ENCODE measurements around the gene CPEB3. TPM values are rescaled to one million over a fixed set of nuclear protein-coding genes. Genes with fewer than 3 reads are reported as not detected.

CPEB3 gene
- total and polyA plus RNA-seq, 12 donors, result 1.6 to 13.4 (median 6.1) TPM

DNA sequence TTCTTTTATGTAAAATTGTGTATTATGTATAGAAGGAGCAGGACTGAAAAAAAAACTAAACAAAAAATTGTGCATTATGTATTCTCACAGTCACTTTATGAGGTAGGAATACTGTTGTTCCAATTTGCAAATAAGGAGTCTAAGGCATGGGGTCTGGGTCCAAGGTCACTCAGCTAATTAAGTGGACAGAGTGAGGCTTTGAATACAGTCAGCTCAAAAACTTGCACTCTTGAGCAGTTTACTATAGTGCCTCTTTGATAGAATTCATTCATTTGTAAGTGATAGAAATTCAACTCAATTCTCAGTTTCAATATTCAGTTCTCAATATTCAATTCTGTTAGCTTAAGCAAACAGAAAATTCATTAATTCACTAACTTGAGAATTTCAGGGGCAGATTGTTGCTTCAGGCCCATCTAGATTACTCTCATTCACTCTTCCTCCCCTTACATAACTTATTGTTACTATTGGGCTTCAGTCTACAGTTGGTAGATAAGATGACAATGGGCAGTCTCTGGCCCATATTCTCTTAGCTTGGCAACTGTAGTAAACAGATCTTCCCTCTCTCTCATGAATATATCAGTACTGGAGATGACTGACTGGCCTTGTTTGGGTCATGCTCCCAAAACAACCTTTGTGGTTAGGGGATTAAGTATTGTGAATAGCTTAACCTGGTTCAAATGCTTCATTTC lies 280.7 kb downstream of the CPEB3 start:
- Histone ChIP-seq H3K9me3 (replicated peaks in 1 of 3) (no peaks in the 10 kb centered on the region), H3K4me3 (no peak overlapping the region), H3K36me3 (replicated peaks in 1 of 2) (peaks cover 0 to 41% of the 10 kb centered on the region in 2 donors), H3K4me1 (replicated peaks in 1 of 2) (no peaks in the 10 kb centered on the region), H3K27me3 (no peaks in the 10 kb centered on the region), H3K27ac (no peak overlapping the region)
- TF ChIP-seq, protein P1, sequence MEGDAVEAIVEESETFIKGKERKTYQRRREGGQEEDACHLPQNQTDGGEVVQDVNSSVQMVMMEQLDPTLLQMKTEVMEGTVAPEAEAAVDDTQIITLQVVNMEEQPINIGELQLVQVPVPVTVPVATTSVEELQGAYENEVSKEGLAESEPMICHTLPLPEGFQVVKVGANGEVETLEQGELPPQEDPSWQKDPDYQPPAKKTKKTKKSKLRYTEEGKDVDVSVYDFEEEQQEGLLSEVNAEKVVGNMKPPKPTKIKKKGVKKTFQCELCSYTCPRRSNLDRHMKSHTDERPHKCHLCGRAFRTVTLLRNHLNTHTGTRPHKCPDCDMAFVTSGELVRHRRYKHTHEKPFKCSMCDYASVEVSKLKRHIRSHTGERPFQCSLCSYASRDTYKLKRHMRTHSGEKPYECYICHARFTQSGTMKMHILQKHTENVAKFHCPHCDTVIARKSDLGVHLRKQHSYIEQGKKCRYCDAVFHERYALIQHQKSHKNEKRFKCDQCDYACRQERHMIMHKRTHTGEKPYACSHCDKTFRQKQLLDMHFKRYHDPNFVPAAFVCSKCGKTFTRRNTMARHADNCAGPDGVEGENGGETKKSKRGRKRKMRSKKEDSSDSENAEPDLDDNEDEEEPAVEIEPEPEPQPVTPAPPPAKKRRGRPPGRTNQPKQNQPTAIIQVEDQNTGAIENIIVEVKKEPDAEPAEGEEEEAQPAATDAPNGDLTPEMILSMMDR (IDR thresholded peaks at IDR 0.05), result no peak
- TF ChIP-seq POLR2A (IDR thresholded peaks at IDR 0.05), result no peak
- DNase-seq, result no peak
- intact Hi-C loops (cut with DNase I), result no loop called here

DNA sequence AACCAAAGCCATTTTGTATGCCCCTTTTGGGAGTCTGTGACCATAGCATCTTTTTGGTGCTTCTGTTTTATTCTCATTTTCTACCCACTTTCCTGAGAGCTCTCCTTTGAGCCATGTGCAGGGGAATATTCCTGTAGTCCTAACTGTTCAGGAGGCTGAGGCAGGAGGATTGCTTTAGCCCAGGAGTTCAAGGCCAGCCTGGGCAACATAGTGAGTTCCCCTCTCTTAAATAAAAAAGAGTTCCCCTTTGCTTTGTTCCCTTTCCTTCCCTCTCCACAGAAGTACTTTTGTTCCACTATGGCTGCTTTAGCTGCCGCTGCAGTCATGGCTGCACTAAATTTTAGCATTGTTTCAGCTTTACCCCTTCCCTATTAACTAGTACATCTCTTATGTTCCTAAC lies 281.4 kb downstream of the CPEB3 start:
- Histone ChIP-seq H3K27me3 (no peaks in the 10 kb centered on the region), H3K36me3 (replicated peaks in 1 of 2) (peaks cover 0 to 34% of the 10 kb centered on the region in 2 donors), H3K27ac (no peak overlapping the region), H3K4me3 (no peak overlapping the region), H3K4me1 (replicated peaks in 1 of 2) (no peaks in the 10 kb centered on the region), H3K9me3 (replicated peaks in 1 of 3) (no peaks in the 10 kb centered on the region)
- WGBS, 4 donors, result 93 to 100% (median 96%) methylated on average over 1 of the region's 1 CpG
- no peak for DNase-seq
- TF ChIP-seq, protein P1 (IDR thresholded peaks at IDR 0.05), result no peak
- no peak for TF ChIP-seq POLR2A (IDR thresholded peaks at IDR 0.05)
- intact Hi-C loops (cut with DNase I), result no loop called here

GRCh38 chr10:92005978-92006377 lies 284.9 kb downstream of the CPEB3 start:
- Histone ChIP-seq H3K27ac (no peak overlapping the region), H3K4me1 (replicated peaks in 1 of 2) (no peaks in the 10 kb centered on the region), H3K4me3 (no peak overlapping the region), H3K9me3 (replicated peaks in 1 of 3) (no peaks in the 10 kb centered on the region), H3K27me3 (no peaks in the 10 kb centered on the region), H3K36me3 (replicated peaks in 1 of 2) (peaks cover 0 to 22% of the 10 kb centered on the region in 2 donors)
- no peak for TF ChIP-seq POLR2A (IDR thresholded peaks at IDR 0.05)
- TF ChIP-seq, protein P1 (IDR thresholded peaks at IDR 0.05), result no peak
- intact Hi-C loops (cut with DNase I), result no loop called here
- 94 to 100% (median 95%) methylated on average over 1 of the region's 1 CpG for WGBS, 4 donors
- no peak for DNase-seq

GRCh38 chr10:92003258-92003657 lies 287.6 kb downstream of the CPEB3 start:
- 77 to 93% (median 85%) methylated on average over 2 of the region's 2 CpGs for WGBS, 4 donors
- H3K4me1 ChIP-seq (replicated peaks in 1 of 2), result no peaks in the 10 kb centered on the region
- H3K36me3 ChIP-seq (replicated peaks in 1 of 2), result peaks cover 0 to 11% of the 10 kb centered on the region in 2 donors
- TF ChIP-seq, protein P1 (IDR thresholded peaks at IDR 0.05), result no peak
- TF ChIP-seq POLR2A (IDR thresholded peaks at IDR 0.05), result no peak
- H3K27me3 ChIP-seq, result no peaks in the 10 kb centered on the region
- H3K27ac ChIP-seq, result no peak overlapping the region
- intact Hi-C loops (cut with DNase I), result no loop called here
- H3K9me3 ChIP-seq (replicated peaks in 1 of 3), result no peaks in the 10 kb centered on the region
- H3K4me3 ChIP-seq, result no peak overlapping the region
- no peak for DNase-seq

Measured in adrenal gland (tissue), 12 donors.